HepG2 (cell line): Measurements from ENCODE around the gene PRSS23.

Experiments
- HOXA7 ChIP-seq: sonication (generic); formaldehyde crosslinking; IDR thresholded peaks from 2 replicates; pipeline ENCODE4 v1.8.1; 2022; ENCODE audit warnings: mild to moderate bottlenecking, missing genetic modification reagents, moderate library complexity
- JARID2 ChIP-seq: sonication (generic); formaldehyde crosslinking; IDR thresholded peaks from 2 replicates; pipeline ENCODE4 v1.8.1; 2023; ENCODE audit warnings: missing genetic modification reagents, inconsistent platforms; ENCODE audit not compliant: insufficient replicate concordance
- MAFG ChIP-seq: sonication (generic); formaldehyde crosslinking; IDR thresholded peaks from 2 replicates; pipeline ENCODE4 v1.5.1; 2020; ENCODE audit warnings: mild to moderate bottlenecking, missing genetic modification reagents
- NBN ChIP-seq: fragments of 450-650 bp; conservative IDR thresholded peaks from 2 replicates; pipeline ENCODE4 v1.6.1; 2017
- NFYB ChIP-seq: sonication (generic); formaldehyde crosslinking; IDR thresholded peaks from 2 replicates; pipeline ENCODE4 v1.4.0; 2020; ENCODE audit warnings: missing genetic modification reagents
- POLR2A ChIP-seq, 2 experiments: IDR thresholded peaks; 2 replicates each; pipeline ENCODE4 v1.6.1; 2011; ENCODE audit warnings: low read depth in 2 of 2, low read length in 2 of 2, mild to moderate bottlenecking in 1 of 2, moderate library complexity in 1 of 2; ENCODE audit not compliant: insufficient read depth in 1 of 2
- RFX5 ChIP-seq: IDR thresholded peaks from 2 replicates; pipeline ENCODE4 v1.6.1; 2011; ENCODE audit warnings: low read depth, low read length, improper control_type of control experiment
- SRF ChIP-seq: IDR thresholded peaks from 2 replicates; pipeline ENCODE4 v1.6.1; 2011; ENCODE audit warnings: mild to moderate bottlenecking, low read depth, low read length, moderate library complexity
- TCF7 ChIP-seq: sonication (generic); IDR thresholded peaks from 2 replicates; pipeline ENCODE4 v1.6.1; 2016; ENCODE audit warnings: antibody characterized with exemption, low read depth
- TGIF2 ChIP-seq: IDR thresholded peaks from 2 replicates; pipeline ENCODE4 v1.6.1; 2016; ENCODE audit warnings: control low read depth, missing compliant biosample characterization
- UBTF ChIP-seq: sonication (generic); formaldehyde crosslinking; IDR thresholded peaks from 2 replicates; pipeline ENCODE4 v1.4.0; 2020; ENCODE audit warnings: mild to moderate bottlenecking, missing genetic modification reagents
- ZFP36 ChIP-seq: fragments of 150-350 bp; IDR thresholded peaks from 2 replicates; pipeline ENCODE4 v1.6.1; 2018; ENCODE audit warnings: borderline replicate concordance, low read length, low read depth; ENCODE audit not compliant: partially characterized antibody
- TF ChIP-seq, protein P1 (sequence below), 2 experiments: sonication (generic) in 1 of 2; formaldehyde crosslinking in 1 of 2; IDR thresholded peaks; 2 replicates each; pipeline versions ENCODE4 v1.5.1 to v1.6.1; 2011 to 2020; ENCODE audit warnings: borderline replicate concordance in 1 of 2, low read depth in 1 of 2, low read length in 1 of 2, mild to moderate bottlenecking in 1 of 2, missing genetic modification reagents in 1 of 2, moderate library complexity in 1 of 2
- TF ChIP-seq, protein P2 (sequence below): IDR thresholded peaks from 2 replicates; pipeline ENCODE4 v1.6.1; 2016; ENCODE audit warnings: control low read depth

GRCh38 chr11:86755146-86755545, 45.2 kb upstream of the PRSS23 start:
- TF ChIP-seq, protein P1, sequence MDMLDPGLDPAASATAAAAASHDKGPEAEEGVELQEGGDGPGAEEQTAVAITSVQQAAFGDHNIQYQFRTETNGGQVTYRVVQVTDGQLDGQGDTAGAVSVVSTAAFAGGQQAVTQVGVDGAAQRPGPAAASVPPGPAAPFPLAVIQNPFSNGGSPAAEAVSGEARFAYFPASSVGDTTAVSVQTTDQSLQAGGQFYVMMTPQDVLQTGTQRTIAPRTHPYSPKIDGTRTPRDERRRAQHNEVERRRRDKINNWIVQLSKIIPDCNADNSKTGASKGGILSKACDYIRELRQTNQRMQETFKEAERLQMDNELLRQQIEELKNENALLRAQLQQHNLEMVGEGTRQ (IDR thresholded peaks at IDR 0.05; ENCODE audit: low read depth, low read length) = no peak
- TF ChIP-seq, protein P1 (CRISPR knock-in tag; IDR thresholded peaks at IDR 0.05; ENCODE audit: borderline replicate concordance) = no peak
- TF ChIP-seq TGIF2 (CRISPR knock-in tag) (no peak), POLR2A (IDR thresholded peaks at IDR 0.05; ENCODE audit: insufficient read depth in 1 of 2, low read depth in 2 of 2, low read length in 2 of 2) (no peak), UBTF (CRISPR knock-in tag) (no peak), SRF (no peak), TCF7 (no peak), NBN (no peak), MAFG (CRISPR knock-in tag) (no peak), NFYB (no peak), RFX5 (no peak), ZFP36 (no peak), JARID2 (CRISPR knock-in tag) (no peak), HOXA7 (CRISPR knock-in tag) (no peak)
- TF ChIP-seq, protein P2, sequence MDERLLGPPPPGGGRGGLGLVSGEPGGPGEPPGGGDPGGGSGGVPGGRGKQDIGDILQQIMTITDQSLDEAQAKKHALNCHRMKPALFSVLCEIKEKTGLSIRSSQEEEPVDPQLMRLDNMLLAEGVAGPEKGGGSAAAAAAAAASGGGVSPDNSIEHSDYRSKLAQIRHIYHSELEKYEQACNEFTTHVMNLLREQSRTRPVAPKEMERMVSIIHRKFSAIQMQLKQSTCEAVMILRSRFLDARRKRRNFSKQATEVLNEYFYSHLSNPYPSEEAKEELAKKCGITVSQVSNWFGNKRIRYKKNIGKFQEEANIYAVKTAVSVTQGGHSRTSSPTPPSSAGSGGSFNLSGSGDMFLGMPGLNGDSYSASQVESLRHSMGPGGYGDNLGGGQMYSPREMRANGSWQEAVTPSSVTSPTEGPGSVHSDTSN (CRISPR knock-in tag) = no peak
